GM18870 (cell line): ENCODE results near the gene KCNMA1.
"Not testable (repeated sequence)": the region's sequence is repeated elsewhere in the genome, so short reads cannot be mapped to it uniquely, and the experiment has no call there.

Experiments
- ATAC-seq: cut with Tn5 transposase; IDR thresholded peaks from one replicate; pipeline ENCODE4 v1.9.1; 2021; ENCODE audit warnings: moderate library complexity; ENCODE audit not compliant: unreplicated experiment

Gene KCNMA1

GRCh38 chr10:77587416-77587790, 50.2 kb downstream of the KCNMA1 start:
- ATAC-seq: no peak

GRCh38 chr10:77586719-77587415, 50.7 kb downstream of the KCNMA1 start:
- ATAC-seq: no peak

GRCh38 chr10:77584938-77585337, 52.7 kb downstream of the KCNMA1 start:
- no peak for ATAC-seq

GRCh38 chr10:77583527-77583926, 54.1 kb downstream of the KCNMA1 start:
- ATAC-seq: no peak

GRCh38 chr10:77582710-77583115, 54.9 kb downstream of the KCNMA1 start:
- ATAC-seq: no peak

- ATAC-seq: no peak
Measured at GRCh38 chr10:77581738-77582137, 55.9 kb downstream of the KCNMA1 start.

- no peak for ATAC-seq
Measured at GRCh38 chr10:77580482-77580881, 57.1 kb downstream of the KCNMA1 start.

GRCh38 chr10:77578583-77579227, 58.9 kb downstream of the KCNMA1 start:
- no peak for ATAC-seq

GRCh38 chr10:77577666-77578229, 59.9 kb downstream of the KCNMA1 start:
- no peak for ATAC-seq

- no peak for ATAC-seq
Measured at GRCh38 chr10:77576444-77577032, 61.1 kb downstream of the KCNMA1 start.

- ATAC-seq: no peak
Measured at GRCh38 chr10:77576007-77576367, 61.6 kb downstream of the KCNMA1 start.

GRCh38 chr10:77575271-77576006, 62.2 kb downstream of the KCNMA1 start:
- no peak for ATAC-seq

GRCh38 chr10:77574438-77574837, 63.2 kb downstream of the KCNMA1 start:
- no peak for ATAC-seq

- ATAC-seq: not testable (repeated sequence)
Measured at GRCh38 chr10:77572520-77572919, 65.1 kb downstream of the KCNMA1 start.

GRCh38 chr10:77571490-77571889, 66.1 kb downstream of the KCNMA1 start:
- no peak for ATAC-seq

GRCh38 chr10:77566914-77567566, 70.6 kb downstream of the KCNMA1 start:
- no peak for ATAC-seq

- no peak for ATAC-seq
Measured at GRCh38 chr10:77566236-77566635, 71.4 kb downstream of the KCNMA1 start.

- no peak for ATAC-seq
Measured at GRCh38 chr10:77565590-77566023, 72.0 kb downstream of the KCNMA1 start.

- no peak for ATAC-seq
Measured at GRCh38 chr10:77564731-77565589, 72.6 kb downstream of the KCNMA1 start.
